ENCODE measurements around the gene TIMM17B.

Gene TIMM17B

DNA sequence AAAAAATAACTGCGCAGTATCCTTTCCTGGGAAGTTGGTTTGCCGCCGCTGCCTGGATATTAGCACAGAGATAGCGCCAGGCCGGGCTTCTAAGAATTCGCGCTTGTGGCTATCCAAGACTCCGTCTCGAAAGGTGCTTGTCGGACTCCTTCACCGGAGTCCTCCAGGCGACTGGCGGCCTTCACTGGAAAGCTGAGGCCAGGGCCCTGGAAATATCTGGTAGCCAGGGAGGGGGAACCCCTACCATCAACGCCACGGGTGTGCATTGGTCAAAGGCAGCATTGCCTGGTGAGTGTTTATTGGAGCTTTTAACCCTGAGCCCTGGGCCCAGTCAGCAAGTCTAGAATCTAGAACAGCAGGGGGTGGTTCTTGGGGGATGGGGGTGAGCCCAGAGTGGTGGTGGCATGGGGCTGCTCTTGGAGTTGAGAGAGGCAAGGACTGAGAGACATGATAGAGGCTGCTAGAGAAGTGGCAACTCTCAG is 21.8 kb upstream of the TIMM17B start:
- DNase-seq = peak in 4 of 56 donors; percentile 8 to 35 (median 12)

DNA sequence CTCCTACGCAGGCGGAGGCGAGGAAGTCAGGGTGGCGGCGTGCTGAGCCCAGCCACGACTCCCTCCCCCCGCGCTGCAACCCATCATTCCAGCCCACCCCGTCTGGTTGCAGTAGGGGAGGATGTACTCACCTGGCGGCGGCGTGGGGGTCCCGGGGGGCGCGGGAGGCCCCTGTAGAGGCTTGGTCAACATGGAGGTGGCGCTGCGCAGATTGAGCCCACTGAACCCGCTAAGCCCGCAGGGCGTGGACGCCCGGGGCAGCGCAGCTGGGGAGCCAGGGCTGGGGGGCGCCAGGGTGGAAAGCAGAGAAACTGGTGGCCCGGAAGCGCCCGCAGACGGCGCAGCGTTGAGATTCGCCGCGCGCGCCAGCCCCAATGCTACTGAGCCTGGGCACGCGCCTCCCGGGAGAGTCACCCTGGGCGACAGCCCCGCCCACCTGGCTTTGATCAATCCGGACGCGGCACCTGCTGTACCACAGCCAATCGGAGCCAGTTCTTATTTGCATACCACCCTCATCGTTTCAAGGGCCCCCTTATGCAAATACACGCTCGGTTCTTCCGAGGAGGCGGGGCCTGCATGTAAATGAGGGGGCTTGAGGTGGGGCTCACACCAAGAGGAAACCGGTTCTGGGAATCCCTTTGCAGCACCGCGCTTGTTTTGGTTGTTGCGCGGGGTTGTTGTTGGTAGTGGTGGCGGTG is 21.2 kb upstream of the TIMM17B start, which contains the start of gene PIM2:
Gene PIM2, minus strand, starts transcription at position 382 of the 698 bp plus-strand sequence. Its CDS starts 190 bp downstream, at position 192.
- peak; percentile 1 to 87 (median 66) for DNase-seq

DNA sequence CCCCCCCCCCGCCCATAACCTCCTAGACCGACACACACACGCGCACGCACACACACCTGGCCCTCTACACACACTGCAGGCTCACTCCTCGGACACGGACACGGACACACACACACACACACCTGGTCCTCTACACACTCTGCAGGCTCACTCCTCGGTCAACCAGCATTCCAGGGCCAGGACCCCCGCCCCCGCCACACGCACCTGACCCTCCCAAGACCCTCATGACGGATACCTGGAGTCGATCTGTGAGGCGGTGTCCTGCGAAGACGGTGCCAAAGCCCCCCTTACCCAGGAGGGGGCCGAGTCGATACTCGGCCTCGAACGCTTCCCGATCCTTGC is 20.7 kb upstream of the TIMM17B start:
- DNase-seq = no peak

DNA sequence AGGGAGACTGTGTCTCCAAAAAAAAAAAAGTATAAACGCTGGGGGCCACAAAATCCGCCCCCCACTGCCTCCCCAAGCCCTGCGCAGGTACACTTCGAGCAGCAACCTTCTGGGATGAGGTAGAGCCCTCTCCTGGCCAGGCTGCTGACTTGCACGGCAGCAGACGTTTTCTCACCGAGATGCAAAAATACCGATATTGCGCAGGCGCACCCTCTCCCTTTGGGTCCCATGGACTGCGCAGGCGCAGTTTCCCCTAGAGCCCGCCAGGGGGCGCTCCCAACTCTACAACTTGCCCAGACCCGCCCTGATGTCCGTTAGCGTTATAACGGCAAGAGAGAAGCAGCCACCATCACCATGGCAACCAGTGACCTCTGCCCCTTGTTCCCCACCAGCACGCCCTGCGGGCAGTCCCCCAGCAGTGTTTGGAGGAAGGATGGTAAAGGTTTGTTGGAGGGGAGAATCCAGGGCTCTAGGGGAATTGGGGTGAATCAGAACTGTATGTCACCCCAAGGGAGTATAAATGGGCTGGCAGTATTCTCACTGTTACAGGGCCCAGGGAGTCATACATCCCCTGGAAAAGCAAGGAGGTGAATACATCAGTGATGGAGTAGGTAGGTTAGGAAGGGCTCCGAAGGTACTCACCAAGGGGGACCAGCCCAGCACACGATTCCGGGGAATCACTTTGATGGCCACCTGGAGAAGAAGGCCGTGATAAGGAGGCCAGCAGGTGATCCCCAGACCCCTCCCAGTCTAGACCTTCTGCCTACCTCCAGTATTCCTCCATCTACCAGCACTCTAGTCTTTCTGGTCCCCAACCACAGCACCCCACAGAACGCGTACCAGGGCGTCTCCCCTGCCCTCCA is 19.8 kb upstream of the TIMM17B start:
- peak; percentile 19 to 91 (median 68) for DNase-seq

DNA sequence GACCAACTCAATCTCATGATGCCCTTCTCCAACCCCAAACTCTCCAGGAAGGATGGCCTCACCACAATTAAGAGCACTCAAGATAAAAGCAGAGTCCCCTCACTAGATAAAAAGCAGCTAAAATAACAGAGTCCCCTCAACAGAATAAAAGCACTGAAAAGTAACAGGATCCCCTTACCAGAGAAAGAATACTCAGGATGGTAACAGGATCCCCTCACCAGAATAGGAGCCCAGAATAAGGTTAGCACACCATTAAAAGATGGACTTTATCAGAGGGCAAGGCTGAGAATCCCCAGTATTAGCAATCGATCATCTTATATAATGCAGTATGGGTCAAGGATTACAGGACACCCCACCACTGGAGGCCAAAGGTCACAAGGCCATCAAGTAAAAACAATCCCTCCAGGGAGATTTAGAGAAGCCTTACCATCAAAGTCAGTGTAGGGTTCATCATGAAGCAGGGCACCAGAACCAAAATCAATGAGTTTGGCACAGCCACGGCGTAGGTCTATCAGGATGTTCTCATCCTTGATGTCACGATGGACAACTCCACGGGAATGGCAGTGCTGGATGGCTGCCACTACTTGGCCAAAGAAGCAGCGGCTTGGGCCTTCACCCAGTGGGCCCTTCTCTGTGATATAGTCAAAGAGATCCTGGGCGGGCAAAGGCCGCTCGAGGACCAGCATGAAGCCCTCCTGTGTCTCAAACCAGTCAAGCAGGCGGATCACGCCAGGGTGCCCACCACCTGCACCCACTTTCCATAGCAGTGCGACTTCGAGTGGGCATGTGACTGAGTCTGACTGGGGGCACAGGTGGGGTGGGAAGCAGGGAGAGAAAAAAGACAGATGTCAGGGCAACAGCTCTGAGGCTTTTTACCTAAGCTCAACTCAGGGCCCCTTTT is 17.3 kb upstream of the TIMM17B start:
- no peak for DNase-seq

DNA sequence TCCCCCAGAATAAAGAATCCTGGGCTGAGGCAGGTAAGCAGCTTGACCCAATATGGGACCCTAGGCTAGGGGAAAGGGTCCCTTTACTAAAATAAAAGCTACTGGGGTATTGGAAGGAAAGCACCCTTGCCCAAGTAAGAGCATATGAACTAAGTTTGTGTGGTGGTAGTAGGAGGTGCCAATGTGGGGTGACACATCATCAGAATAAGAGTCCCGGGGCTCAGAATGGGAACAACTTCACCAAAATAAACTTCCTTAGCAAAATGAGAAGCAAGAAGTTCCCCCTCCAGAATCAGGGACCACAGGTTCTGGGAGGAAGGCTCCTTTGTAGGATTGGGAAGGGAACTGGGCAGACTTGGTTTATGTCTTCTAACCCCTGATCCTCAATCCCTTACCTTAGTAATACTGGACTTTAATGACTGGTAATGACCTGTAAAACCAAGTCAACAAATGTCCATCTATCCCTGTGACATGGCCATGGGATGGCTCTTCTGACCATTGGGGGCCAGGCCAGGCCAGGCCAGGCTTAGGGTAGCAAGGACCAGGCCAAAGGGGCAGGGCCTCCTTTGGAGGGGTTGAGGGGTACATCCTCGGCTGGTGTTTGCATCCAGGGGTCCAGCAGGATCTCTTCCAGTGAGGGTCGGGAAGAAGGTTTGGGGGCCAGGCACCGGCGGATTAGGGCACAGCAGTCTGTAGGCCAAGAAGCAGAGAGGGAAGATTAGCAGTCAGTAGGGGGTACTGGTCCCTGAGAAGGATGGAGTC is 16.2 kb upstream of the TIMM17B start:
- DNase-seq = no peak

DNA sequence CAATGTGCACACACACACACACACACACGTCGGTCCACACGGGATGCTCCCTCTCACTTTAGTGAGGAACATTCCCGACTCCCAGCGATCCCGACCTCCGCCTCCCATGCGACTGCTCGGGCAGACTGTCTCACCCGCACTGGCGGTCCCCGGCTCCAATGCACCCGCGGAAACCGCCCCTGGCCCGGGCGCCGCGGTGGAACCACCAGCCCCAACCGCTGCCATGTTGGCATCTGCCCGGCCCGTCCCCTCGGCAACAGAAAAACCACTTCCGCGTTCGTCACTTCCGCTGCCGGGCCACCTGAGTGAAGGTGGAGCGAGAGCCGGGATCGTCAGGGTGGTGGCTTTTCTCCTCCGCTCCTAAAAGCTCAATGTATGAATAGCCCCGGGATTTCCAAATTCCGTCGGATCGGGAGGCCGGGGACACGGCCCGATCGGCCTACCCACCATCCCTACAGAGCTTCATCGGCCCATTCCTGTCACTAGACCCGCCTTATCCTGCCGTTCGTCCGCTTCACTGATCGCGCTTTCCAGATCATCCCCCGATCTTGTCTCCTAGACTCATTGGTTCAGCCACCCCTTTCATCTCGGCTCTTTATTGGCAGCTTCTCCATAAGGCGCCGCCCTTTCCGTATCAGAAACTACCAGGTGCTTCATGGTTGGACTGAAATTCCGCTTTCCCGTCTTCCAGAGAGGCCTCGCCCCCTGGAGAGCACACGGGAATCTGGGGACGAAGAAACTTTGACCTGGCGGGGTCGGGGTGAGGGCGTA is 14.0 kb upstream of the TIMM17B start, which contains the start of gene SLC35A2:
Gene SLC35A2, minus strand, starts transcription at position 235 of the 771 bp plus-strand sequence. Its CDS starts 10 bp downstream, at position 225.
- peak; percentile 1 to 86 (median 58) for DNase-seq

DNA sequence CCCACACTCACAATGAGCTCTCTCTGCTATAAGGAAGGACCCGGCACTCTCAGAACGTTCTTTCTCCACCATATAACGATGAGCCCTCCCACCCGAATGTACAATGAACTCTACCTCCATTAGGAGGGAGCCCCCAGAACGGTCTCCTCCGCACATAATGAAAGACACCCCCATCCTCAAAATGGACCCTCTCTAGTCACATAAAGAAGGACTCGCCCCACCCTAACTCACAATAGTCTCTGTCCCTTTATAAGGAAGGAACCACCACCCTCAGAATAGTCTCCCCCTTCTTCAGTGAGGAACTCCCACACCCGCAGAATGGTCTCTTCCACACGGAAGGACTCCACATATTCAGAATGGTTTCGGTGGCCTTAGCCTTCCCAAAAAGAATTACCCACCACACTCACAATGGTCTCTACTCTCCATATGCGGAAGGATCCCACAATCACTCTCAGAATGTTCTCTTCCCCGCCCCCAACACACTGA is 13.4 kb upstream of the TIMM17B start:
- peak in 2 of 56 donors; percentile 18 to 25 for DNase-seq

DNA sequence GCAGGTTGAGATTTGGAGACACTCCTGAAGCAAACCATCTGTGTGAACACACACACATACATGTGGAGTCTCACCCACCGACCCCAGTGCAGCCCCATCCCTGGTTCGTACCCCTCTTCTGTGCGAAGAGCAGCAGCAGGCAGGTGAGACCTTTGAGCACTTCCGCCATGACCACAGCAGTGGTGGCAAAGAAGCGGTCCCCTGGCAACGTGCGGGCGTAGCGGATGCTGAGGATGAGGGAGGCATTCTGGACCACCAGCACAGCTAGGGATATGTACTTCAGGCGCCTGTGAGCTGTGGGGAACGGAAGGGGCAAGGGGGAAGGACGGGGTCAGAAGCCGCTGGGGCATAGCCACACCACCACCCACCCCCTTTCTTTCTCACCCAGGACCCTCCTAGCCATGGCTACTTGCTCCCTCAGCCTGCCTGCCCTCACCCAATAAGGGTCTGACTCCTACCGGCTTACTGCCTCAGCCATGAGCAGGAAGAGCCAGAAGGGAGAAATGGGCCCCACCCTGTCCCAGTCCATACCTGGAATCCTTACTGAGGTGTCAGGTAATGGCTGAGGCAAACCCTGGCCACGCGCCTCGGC is 12.2 kb upstream of the TIMM17B start:
- no peak for DNase-seq

DNA sequence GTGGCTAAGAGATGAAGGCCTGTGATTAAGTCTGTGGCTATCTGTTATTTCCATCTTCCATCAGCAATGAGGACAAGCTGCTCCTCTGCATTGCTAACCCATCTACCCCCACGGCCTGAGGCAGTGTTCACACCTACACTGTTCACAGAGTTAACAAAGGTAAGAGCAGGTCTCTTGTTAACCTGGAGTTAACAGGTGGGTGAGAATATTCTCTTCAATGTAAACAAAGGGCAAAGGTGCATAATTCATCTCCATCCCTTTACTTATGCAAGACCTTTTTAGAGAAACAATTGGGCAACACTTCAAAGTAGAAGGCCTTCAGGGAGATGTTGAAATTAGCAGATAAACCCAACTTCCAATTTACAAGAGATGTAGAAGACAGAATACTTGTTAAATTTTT is 11.0 kb upstream of the TIMM17B start:
- no peak for DNase-seq

DNA sequence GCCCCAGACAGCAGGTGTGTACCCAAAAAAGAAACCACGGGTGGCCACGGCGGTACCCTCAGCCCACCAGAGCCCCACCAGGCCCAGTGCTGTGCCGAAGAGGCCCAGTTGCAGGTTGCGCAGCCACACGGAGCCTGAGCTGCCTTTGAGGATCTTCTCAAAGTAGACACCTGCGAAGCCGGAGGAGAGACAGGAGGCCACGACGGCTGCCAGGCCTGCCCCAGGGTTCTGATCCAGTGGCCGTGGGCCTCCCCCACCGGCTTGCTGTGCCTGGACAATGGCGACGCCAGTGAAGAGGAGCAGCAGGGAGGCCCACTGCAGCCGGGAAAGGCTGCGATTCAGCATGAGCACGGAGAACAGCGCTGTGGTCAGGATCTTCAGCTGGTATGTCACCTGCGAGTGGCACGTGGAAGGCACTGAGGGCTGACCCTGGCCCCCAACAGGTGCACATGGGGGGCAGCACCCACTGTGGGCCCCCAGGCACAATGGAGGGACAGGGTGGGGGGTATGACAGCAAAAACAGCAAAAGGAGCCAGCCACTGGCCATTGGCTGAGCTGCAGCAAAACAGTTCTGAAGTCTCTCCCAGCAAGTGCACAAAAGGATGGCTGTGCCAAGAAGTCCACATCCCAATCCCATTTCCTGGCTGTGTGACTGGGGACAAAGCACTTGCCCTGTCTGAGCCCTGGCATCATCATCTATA is 7.7 kb upstream of the TIMM17B start:
- no peak for DNase-seq

DNA sequence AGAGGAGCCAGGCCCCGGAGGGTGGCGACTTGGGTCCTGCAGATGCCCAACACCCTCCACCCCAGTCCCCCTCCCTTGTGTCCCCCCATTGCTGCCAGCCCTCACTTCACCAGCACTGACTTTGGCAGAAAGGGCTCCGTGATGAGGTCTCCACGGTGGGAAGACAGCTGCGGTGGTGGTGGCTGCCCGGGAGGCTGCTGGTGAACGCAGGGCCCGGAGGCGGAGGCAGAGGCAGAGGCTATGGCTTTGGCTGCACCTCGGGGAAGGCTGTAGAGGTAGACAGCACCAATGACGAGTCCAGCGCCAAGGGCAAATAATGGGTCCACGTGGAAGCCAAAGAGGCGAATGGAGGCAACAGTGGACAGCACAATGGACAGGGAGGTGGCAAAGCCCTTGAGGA is 7.1 kb upstream of the TIMM17B start:
- no peak for DNase-seq

DNA sequence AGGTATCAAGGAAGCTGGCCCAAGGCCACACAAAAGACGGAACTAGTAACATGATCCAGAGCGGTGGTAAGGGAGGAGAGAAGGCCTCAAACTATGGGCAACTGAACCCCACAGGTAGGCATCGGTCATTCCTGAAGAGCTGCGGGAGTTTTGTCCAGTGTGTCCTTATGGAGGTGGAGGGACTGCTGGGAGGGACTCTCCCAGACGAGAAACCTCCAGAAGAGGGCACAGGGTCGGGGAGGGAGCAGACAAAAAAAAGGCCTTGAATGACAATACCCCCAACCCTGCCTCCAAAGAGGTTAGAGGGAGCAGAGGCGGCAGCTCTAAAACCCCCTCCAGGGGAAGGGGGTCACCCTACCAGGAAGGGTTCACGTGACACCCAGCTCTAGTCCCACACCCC is 6.6 kb upstream of the TIMM17B start:
- DNase-seq = no peak

DNA sequence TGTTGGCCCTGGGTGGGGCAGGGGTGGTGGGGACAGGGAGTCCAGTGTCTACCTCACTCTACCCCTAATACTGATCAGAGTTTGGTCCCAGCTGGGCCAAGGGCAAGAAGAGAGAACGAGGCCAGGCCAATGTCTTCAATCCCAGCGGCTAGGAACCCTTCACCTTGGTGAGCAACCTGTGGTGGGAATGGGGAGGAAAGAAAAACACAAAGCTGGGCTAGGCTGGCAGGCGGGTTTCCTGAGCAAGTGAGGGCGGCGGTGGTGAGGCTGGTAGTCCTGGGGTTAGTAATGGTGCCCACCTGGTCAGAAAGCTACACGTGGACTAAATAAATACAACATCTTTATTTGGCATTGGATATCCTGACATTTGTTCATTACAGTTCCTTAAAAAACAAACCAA is 5.7 kb upstream of the TIMM17B start:
- no peak for DNase-seq

DNA sequence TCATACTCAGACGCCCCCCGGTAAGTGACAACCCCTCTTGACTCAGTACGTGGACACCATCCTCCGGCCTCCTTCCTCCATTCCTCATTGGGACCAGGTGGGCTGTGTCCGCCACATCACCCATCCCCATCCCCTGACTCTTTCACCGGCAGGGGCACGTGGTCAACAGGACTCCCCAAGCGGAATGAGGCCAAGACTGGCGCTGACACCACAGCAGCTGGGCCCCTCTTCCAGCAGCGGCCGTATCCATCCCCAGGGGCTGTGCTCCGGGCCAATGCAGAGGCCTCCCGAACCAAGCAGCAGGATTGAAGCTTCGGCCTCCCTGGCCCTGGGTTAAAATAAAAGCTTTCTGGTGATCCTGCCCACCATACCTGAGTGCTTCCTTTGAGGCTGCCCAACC is 5.2 kb upstream of the TIMM17B start:
- no peak for DNase-seq

DNA sequence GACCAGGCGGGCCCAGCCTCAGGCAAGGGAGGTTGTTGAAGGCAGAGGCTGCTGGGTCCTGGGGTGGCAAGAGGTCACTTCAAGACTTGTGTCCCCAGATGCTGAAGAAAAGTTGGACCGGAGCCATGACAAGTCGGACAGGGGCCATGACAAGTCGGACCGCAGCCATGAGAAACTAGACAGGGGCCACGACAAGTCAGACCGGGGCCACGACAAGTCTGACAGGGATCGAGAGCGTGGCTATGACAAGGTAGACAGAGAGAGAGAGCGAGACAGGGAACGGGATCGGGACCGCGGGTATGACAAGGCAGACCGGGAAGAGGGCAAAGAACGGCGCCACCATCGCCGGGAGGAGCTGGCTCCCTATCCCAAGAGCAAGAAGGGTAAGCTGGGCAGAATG is 4.6 kb upstream of the TIMM17B start:
- DNase-seq = peak in 1 of 56 donors; percentile 1

DNA sequence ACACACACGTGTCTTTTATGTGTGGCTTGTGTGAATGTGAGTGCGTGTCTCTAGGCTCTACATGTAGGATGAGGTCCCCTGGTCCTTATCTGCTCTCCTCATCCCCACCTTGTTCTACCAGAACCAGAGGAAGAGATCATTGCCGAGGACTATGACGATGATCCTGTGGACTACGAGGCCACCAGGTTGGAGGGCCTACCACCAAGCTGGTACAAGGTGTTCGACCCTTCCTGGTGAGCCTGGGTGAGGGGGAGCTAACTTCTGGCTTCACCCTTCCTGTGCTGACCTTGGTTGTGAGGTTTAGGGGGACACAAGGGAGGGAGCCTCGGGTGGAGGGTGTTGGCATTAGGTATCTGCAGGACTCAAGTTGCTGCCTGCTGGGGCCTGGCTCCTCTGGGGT is 3.5 kb upstream of the TIMM17B start:
- no peak for DNase-seq

DNA sequence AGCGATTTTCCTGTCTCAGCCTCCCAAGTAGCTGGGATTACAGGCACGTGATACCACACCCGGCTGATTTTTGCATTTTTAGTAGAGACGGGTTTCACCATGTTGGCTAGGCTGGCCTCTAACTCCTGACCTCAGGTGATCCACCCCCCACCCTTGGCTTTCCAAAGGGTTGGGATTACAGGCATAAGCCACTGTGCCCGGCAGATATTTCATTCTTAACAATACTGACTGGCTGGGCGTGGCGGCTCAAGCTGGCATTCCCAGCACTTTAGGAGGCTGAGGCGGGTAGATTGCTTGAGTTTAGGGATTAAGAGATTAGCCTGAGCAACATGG is 1.5 kb upstream of the TIMM17B start:
- DNase-seq = no peak

Measured in amygdala (tissue), 56 donors.